HepG2 (cell line): ENCODE measurements around the gene TMEM225B. TPM values are rescaled to one million over a fixed set of nuclear protein-coding genes. Genes with fewer than 3 reads are reported as not detected.

Experiments used
- ARHGAP35 ChIP-seq: sonication (generic); formaldehyde crosslinking; IDR thresholded peaks from 2 replicates; pipeline ENCODE4 v1.9.0; 2022; ENCODE audit warnings: mild to moderate bottlenecking, inconsistent platforms, moderate library complexity, missing genetic modification reagents, borderline replicate concordance
- ARNTL ChIP-seq: sonication (generic); formaldehyde crosslinking; IDR thresholded peaks from 2 replicates; pipeline ENCODE4 v1.4.0; 2020; ENCODE audit warnings: mild to moderate bottlenecking, missing genetic modification reagents
- CEBPB ChIP-seq: IDR thresholded peaks from 2 replicates; pipeline ENCODE4 v1.6.1; 2011; ENCODE audit warnings: low read depth, low read length, improper control_type of control experiment, borderline replicate concordance
- HMGXB3 ChIP-seq: sonication (generic); formaldehyde crosslinking; IDR thresholded peaks from 2 replicates; pipeline ENCODE4 v1.4.0; 2020; ENCODE audit warnings: missing genetic modification reagents, borderline replicate concordance
- IRF1 ChIP-seq: sonication (generic); formaldehyde crosslinking; IDR thresholded peaks from 2 replicates; pipeline ENCODE4 v1.4.0; 2020; ENCODE audit warnings: low read depth, mild to moderate bottlenecking, missing genetic modification reagents
- RAD21 ChIP-seq: fragments of 450-650 bp; formaldehyde crosslinking; IDR thresholded peaks from 2 replicates; pipeline ENCODE4 v1.5.0; 2020; ENCODE audit warnings: mild to moderate bottlenecking
- SUZ12 ChIP-seq: fragments of 150-350 bp; IDR thresholded peaks from 2 replicates; pipeline ENCODE4 v1.6.1; 2014; ENCODE audit warnings: low read depth, low read length
- ZFX ChIP-seq: sonication (generic); formaldehyde crosslinking; IDR thresholded peaks from 2 replicates; pipeline ENCODE4 v1.4.0; 2020; ENCODE audit warnings: mild to moderate bottlenecking, low read depth, missing genetic modification reagents, moderate library complexity
- ZKSCAN1 ChIP-seq: fragments of 150-350 bp; IDR thresholded peaks from 2 replicates; pipeline ENCODE4 v1.6.1; 2014; ENCODE audit warnings: low read length
- ZMAT3 ChIP-seq: sonication (generic); formaldehyde crosslinking; conservative IDR thresholded peaks from 2 replicates; pipeline ENCODE4 v1.7.0; 2021; ENCODE audit warnings: missing genetic modification reagents
- ZNF136 ChIP-seq: sonication (generic); formaldehyde crosslinking; IDR thresholded peaks from 2 replicates; pipeline ENCODE4 v1.8.1; 2022; ENCODE audit warnings: low read depth, mild to moderate bottlenecking, moderate library complexity, missing genetic modification reagents
- ZNF160 ChIP-seq: sonication (generic); formaldehyde crosslinking; IDR thresholded peaks from 2 replicates; pipeline ENCODE4 v1.8.0; 2022; ENCODE audit warnings: mild to moderate bottlenecking, inconsistent platforms, missing genetic modification reagents
- ZNF543 ChIP-seq: sonication (generic); formaldehyde crosslinking; IDR thresholded peaks from 2 replicates; pipeline ENCODE4 v1.4.0; 2020; ENCODE audit warnings: mild to moderate bottlenecking, missing genetic modification reagents
- ZNF687 ChIP-seq: sonication (generic); formaldehyde crosslinking; IDR thresholded peaks from 2 replicates; pipeline ENCODE4 v1.5.1; 2020; ENCODE audit warnings: mild to moderate bottlenecking, missing genetic modification reagents, moderate library complexity
- polyA plus RNA-seq, 8 experiments: library from polyadenylated mRNA; depleted of rRNA in 3 of 8; stranded (reverse) in 7 of 8; unstranded in 1 of 8; fragments of >200 nt; fragmentation: Illumina TruSeq in 4 of 8; extraction: Trizol in 4 of 8; gene quantifications; 2 replicates each; pipeline versions ENCODE4 v1.2.1 to v1.2.3, GENCODE V29; 2011 to 2016; ENCODE audit warnings: low read depth in 4 of 8, missing spikeins in 1 of 8, mixed read lengths in 1 of 8; ENCODE audit not compliant: insufficient read depth in 1 of 8
- total RNA-seq, 5 experiments: library from RNA; depleted of rRNA; stranded (reverse); fragments of >200 nt; fragmentation: Illumina TruSeq; extraction: Trizol; gene quantifications; 2 replicates each; pipeline ENCODE4 v1.2.3, GENCODE V29; 2016; ENCODE audit warnings: low read depth in 1 of 5
- TF ChIP-seq, protein P1 (sequence below): sonication (generic); formaldehyde crosslinking; IDR thresholded peaks from 2 replicates; pipeline ENCODE4 v1.8.1; 2023; ENCODE audit warnings: mild to moderate bottlenecking, missing genetic modification reagents, borderline replicate concordance

Gene TMEM225B
- total and polyA plus RNA-seq, 2 of the 13 experiments (the other 11 are each of a cell fraction or from before 2014, with no cell fraction given), result 0.78 to 0.95 TPM

- TF ChIP-seq ZNF687 (CRISPR knock-in tag) (peak; percentile 98), ZFX (peak; percentile 99), ZNF136 (CRISPR knock-in tag) (peak; percentile 94; the same call in 1 of the 2 replicates), SUZ12 (no peak), HMGXB3 (peak; percentile 49; the same call in 1 of the 2 replicates), ZKSCAN1 (0 out of 2 replicates have a peak, but pooled peaks have one; percentile 26), CEBPB (no peak), ZNF543 (CRISPR knock-in tag) (peak; percentile 82), ZMAT3 (CRISPR knock-in tag) (no peak; the same call in 1 of the 2 replicates), RAD21 (CRISPR knock-in tag) (peak; percentile 71), ARNTL (CRISPR knock-in tag) (no peak), IRF1 (no peak), ZNF160 (CRISPR knock-in tag) (peak; percentile 83), ARHGAP35 (CRISPR knock-in tag) (peak; percentile 85; the same call in 1 of the 2 replicates)
- TF ChIP-seq, protein P1, sequence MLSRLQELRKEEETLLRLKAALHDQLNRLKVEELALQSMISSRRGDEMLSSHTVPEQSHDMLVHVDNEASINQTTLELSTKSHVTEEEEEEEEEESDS (CRISPR knock-in tag), result peak; percentile 86; the same call in 1 of the 2 replicates
These were observed 18.5 kb downstream of the TMEM225B start, which contains the start of gene ZSCAN25 (continued) for GRCh38 chr7:99616359-99617191.
